Measurements from ENCODE around the gene SLC5A7. TPM values are rescaled to one million over a fixed set of nuclear protein-coding genes. Genes with fewer than 3 reads are reported as not detected.

The SLC5A7 gene
- total RNA-seq, 1 experiment from 2014 or later: not detected

Other genes with a start within 250 kb of the SLC5A7 start
- not detected in 2 replicates for gene RGPD4, start 159.6 kb upstream of the SLC5A7 start, total RNA-seq (2014; rRNA removed)

Data from PC-3 (cell line).